Neural progenitor cell (in vitro differentiated cells): Measurements from ENCODE around the gene SPRED3. TPM values are rescaled to one million over a fixed set of nuclear protein-coding genes. Genes with fewer than 3 reads are reported as not detected.

ENCODE experiments used
- DNase-seq: peaks from one replicate; pipeline ENCODE4 v3.0.0-alpha.2; 2016; ENCODE audit warnings: low spot score
- H2AFZ ChIP-seq: fragments of 200-600 bp; sonication (generic); replicated peaks from 2 replicates; pipeline ENCODE4 v1.6.1; 2016; ENCODE audit warnings: antibody characterized with exemption
- H3F3A ChIP-seq: fragments of 200-600 bp; sonication (generic); 2 replicates; pipeline ENCODE4 v1.6.1; 2016; ENCODE audit warnings: antibody characterized with exemption, low read depth
- H3K27ac ChIP-seq: fragments of 200-600 bp; sonication (generic); 2 replicates; pipeline ENCODE4 v1.5.1; 2016; ENCODE audit warnings: mild to moderate bottlenecking
- H3K27me3 ChIP-seq: fragments of 200-600 bp; sonication (generic); 2 replicates; pipeline ENCODE4 v1.6.1; 2016; ENCODE audit warnings: mild to moderate bottlenecking, moderate library complexity
- H3K36me3 ChIP-seq: fragments of 200-600 bp; sonication (generic); 2 replicates; pipeline ENCODE4 v1.5.1; 2016
- H3K4me1 ChIP-seq: fragments of 200-600 bp; sonication (generic); 2 replicates; pipeline ENCODE4 v1.6.1; 2016; ENCODE audit warnings: mixed run types
- H3K4me2 ChIP-seq: fragments of 200-600 bp; sonication (generic); 2 replicates; pipeline ENCODE4 v1.6.1; 2016
- H3K4me3 ChIP-seq: fragments of 200-600 bp; sonication (generic); 2 replicates; pipeline ENCODE4 v1.5.1; 2016
- H3K79me2 ChIP-seq: fragments of 200-600 bp; sonication (generic); 2 replicates; pipeline ENCODE4 v1.6.1; 2016; ENCODE audit warnings: low read depth
- H3K9ac ChIP-seq: fragments of 200-600 bp; sonication (generic); 2 replicates; pipeline ENCODE4 v1.6.1; 2016
- H3K9me3 ChIP-seq: fragments of 200-600 bp; sonication (generic); 2 replicates; pipeline ENCODE4 v1.5.1; 2016; ENCODE audit warnings: low read depth
- H4K20me1 ChIP-seq: fragments of 200-600 bp; sonication (generic); 2 replicates; pipeline ENCODE4 v1.6.1; 2016; ENCODE audit warnings: low read depth
- H3K27ac Mint-ChIP-seq: 3 replicates; pipeline ENCODE4 v1.8.0; 2021; ENCODE audit warnings: mixed read lengths
- H3K27me3 Mint-ChIP-seq: 2 replicates; pipeline ENCODE4 v1.8.0; 2022; ENCODE audit warnings: low read depth, mild to moderate bottlenecking, inconsistent platforms, moderate library complexity, mixed read lengths; ENCODE audit not compliant: insufficient read depth
- H3K36me3 Mint-ChIP-seq: 3 replicates; pipeline ENCODE4 v1.8.0; 2021; ENCODE audit warnings: mixed read lengths
- H3K4me1 Mint-ChIP-seq: 3 replicates; pipeline ENCODE4 v1.8.0; 2021; ENCODE audit warnings: mixed read lengths
- H3K4me3 Mint-ChIP-seq: 3 replicates; pipeline ENCODE4 v1.8.0; 2021; ENCODE audit warnings: mild to moderate bottlenecking, moderate library complexity, mixed read lengths
- H3K9me3 Mint-ChIP-seq: 3 replicates; pipeline ENCODE4 v1.8.0; 2020; ENCODE audit warnings: mixed read lengths
- CTCF ChIP-seq: fragments of 200-600 bp; sonication (generic); IDR thresholded peaks from 2 replicates; pipeline ENCODE4 v1.5.1; 2017; ENCODE audit warnings: antibody characterized with exemption, mild to moderate bottlenecking
- EZH2 ChIP-seq: fragments of 200-600 bp; sonication (generic); IDR thresholded peaks from 2 replicates; pipeline ENCODE4 v1.6.1; 2017; ENCODE audit warnings: antibody characterized with exemption, mild to moderate bottlenecking, moderate library complexity
- EZH2phosphoT487 ChIP-seq: fragments of 200-600 bp; sonication (generic); IDR thresholded peaks from 2 replicates; pipeline ENCODE4 v1.6.1; 2017; ENCODE audit warnings: antibody characterized with exemption
- total RNA-seq: library from RNA; depleted of rRNA; stranded (reverse); fragments of >200 nt; gene quantifications from 2 replicates; pipeline ENCODE4 v1.2.3, GENCODE V29; 2015; ENCODE audit warnings: low replicate concordance

SPRED3 gene
- total RNA-seq, 1 donor from 2014 or later: 0.99 TPM

DNA sequence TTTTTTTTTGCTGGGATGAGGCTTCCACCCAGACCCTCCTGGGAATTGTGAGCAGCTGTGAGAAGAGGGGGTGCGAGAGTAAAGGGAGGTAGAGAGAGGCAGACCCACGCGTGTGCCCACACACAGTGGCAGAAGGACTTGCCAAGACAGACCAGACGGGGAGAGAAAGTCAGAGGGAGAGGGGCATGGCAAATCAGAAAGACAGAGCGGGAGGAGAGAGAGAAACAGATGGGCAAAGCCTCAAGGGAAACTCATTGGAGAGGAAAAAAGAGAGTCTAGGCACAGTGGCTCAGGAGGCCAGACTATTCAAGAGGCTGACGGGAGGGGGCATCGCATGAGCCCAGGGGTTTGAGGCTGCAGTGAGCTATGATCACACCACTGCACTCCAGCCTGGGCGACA lies 35.9 kb upstream of the SPRED3 start:
- H3K27me3 ChIP-seq: peaks cover 17% of the 10 kb centered on the region
- Mint-ChIP-seq H3K27me3 (peaks cover 9% of the 10 kb centered on the region), H3K36me3 (no peaks in the 10 kb centered on the region), H3K9me3 (no peaks in the 10 kb centered on the region), H3K27ac (peak overlapping the region; percentile 13), H3K4me3 (no peak overlapping the region), H3K4me1 (peaks cover 10% of the 10 kb centered on the region)
- H3K4me3 ChIP-seq: no peak overlapping the region
- H2AFZ ChIP-seq: no peak overlapping the region
- TF ChIP-seq EZH2phosphoT487 (no peak), EZH2 (no peak), CTCF (no peak)
- H3K9ac ChIP-seq: no peak overlapping the region
- H3K36me3 ChIP-seq: no peaks in the 10 kb centered on the region
- no peaks in the 10 kb centered on the region for H4K20me1 ChIP-seq
- H3K79me2 ChIP-seq: no peaks in the 10 kb centered on the region
- no peak overlapping the region for H3K4me2 ChIP-seq
- no peaks in the 10 kb centered on the region for H3K9me3 ChIP-seq
- no peak overlapping the region for H3K27ac ChIP-seq
- H3F3A ChIP-seq: no peaks in the 10 kb centered on the region
- no peak for DNase-seq
- H3K4me1 ChIP-seq: no peaks in the 10 kb centered on the region

GRCh38 chr19:38355728-38356725 lies 32.5 kb upstream of the SPRED3 start:
- Mint-ChIP-seq H3K4me1 (peaks cover 20% of the 10 kb centered on the region), H3K27me3 (peaks cover 30% of the 10 kb centered on the region)
- no peak for DNase-seq

GRCh38 chr19:38358071-38358470 lies 30.4 kb upstream of the SPRED3 start:
- H3F3A ChIP-seq: peaks cover 22% of the 10 kb centered on the region
- Mint-ChIP-seq H3K4me1 (peaks cover 21% of the 10 kb centered on the region), H3K4me3 (no peak overlapping the region), H3K27me3 (peaks cover 29% of the 10 kb centered on the region), H3K9me3 (peaks cover 3% of the 10 kb centered on the region), H3K27ac (no peak overlapping the region), H3K36me3 (no peaks in the 10 kb centered on the region)
- H3K36me3 ChIP-seq: no peaks in the 10 kb centered on the region
- H3K4me2 ChIP-seq: no peak overlapping the region
- TF ChIP-seq EZH2phosphoT487 (no peak), CTCF (no peak), EZH2 (no peak)
- no peaks in the 10 kb centered on the region for H4K20me1 ChIP-seq
- no peaks in the 10 kb centered on the region for H3K79me2 ChIP-seq
- DNase-seq: no peak
- H3K9ac ChIP-seq: no peak overlapping the region
- no peak overlapping the region for H3K4me3 ChIP-seq
- H3K27ac ChIP-seq: no peak overlapping the region
- H3K27me3 ChIP-seq: peaks cover 57% of the 10 kb centered on the region
- H2AFZ ChIP-seq: no peak overlapping the region
- no peaks in the 10 kb centered on the region for H3K9me3 ChIP-seq
- H3K4me1 ChIP-seq: peaks cover 3% of the 10 kb centered on the region

More at GRCh38 chr19:38355728-38356725, 32.5 kb upstream of the SPRED3 start:
- H3K9me3 ChIP-seq: no peaks in the 10 kb centered on the region
- Mint-ChIP-seq H3K4me3 (no peak overlapping the region), H3K9me3 (peaks cover 3% of the 10 kb centered on the region), H3K36me3 (no peaks in the 10 kb centered on the region), H3K27ac (no peak overlapping the region)
- no peak overlapping the region for H2AFZ ChIP-seq
- no peak overlapping the region for H3K4me2 ChIP-seq
- H3K27me3 ChIP-seq: peaks cover 51% of the 10 kb centered on the region
- TF ChIP-seq CTCF (no peak), EZH2phosphoT487 (no peak), EZH2 (no peak)
- H3K79me2 ChIP-seq: no peaks in the 10 kb centered on the region
- H3K4me1 ChIP-seq: peaks cover under 1% of the 10 kb centered on the region
- no peaks in the 10 kb centered on the region for H4K20me1 ChIP-seq
- H3K27ac ChIP-seq: no peak overlapping the region
- H3K4me3 ChIP-seq: no peak overlapping the region
- no peak overlapping the region for H3K9ac ChIP-seq
- peaks cover 3% of the 10 kb centered on the region for H3F3A ChIP-seq
- H3K36me3 ChIP-seq: no peaks in the 10 kb centered on the region
